HG03575 (cell line): Measurements from ENCODE around the gene FBXW5.

Source experiments
- ATAC-seq: cut with Tn5 transposase; IDR thresholded peaks from one replicate; pipeline ENCODE4 v1.9.1; 2021; ENCODE audit not compliant: unreplicated experiment, insufficient number of reproducible peaks, low FRiP score; ENCODE audit errors: extremely low read depth

The FBXW5 gene

GRCh38 chr9:136952321-136952850 lies 7.8 kb upstream of the FBXW5 start:
- no peak for ATAC-seq

- no peak for ATAC-seq
Observed at GRCh38 chr9:136951541-136952320, 7.2 kb upstream of the FBXW5 start, which contains the start of gene LCN12. Gene LCN12 (plus strand): TSS chr9:136952273. CDS start chr9:136952328, 55 bp downstream.

GRCh38 chr9:136950656-136951276 lies 6.2 kb upstream of the FBXW5 start:
- ATAC-seq = no peak

GRCh38 chr9:136949817-136950655 lies 5.5 kb upstream of the FBXW5 start:
- no peak for ATAC-seq

GRCh38 chr9:136949239-136949816 lies 4.8 kb upstream of the FBXW5 start:
- no peak for ATAC-seq

- no peak for ATAC-seq
Observed at GRCh38 chr9:136947955-136948510, 3.5 kb upstream of the FBXW5 start.

GRCh38 chr9:136947028-136947891 lies 2.7 kb upstream of the FBXW5 start:
- no peak for ATAC-seq

GRCh38 chr9:136946228-136947027 lies 1.9 kb upstream of the FBXW5 start:
- no peak for ATAC-seq

- no peak for ATAC-seq
Observed at GRCh38 chr9:136945333-136946227, 1.0 kb upstream of the FBXW5 start.

- no peak for ATAC-seq
Observed at GRCh38 chr9:136944212-136944518, 373 bp downstream of the FBXW5 start.

GRCh38 chr9:136943291-136944211 lies 987 bp downstream of the FBXW5 start:
- ATAC-seq = no peak

- ATAC-seq = no peak
Observed at GRCh38 chr9:136942881-136943230, 1.7 kb downstream of the FBXW5 start.

GRCh38 chr9:136942112-136942880 lies 2.2 kb downstream of the FBXW5 start:
- no peak for ATAC-seq

- ATAC-seq = no peak
Observed at GRCh38 chr9:136941231-136942111, 3.1 kb downstream of the FBXW5 start.
